Ascending aorta (tissue), 2 donors: ENCODE data around the gene SBDS. TPM values are rescaled to one million over a fixed set of nuclear protein-coding genes. Genes with fewer than 3 reads are reported as not detected.

ENCODE experiments used
- DNase-seq, 2 donors: peaks; one replicate each; pipeline ENCODE4 v3.0.0-alpha.2; 2019; ENCODE audit warnings: low spot score in 2 of 2
- H3K27ac ChIP-seq, 2 donors: fragments of 200-600 bp; sonication (generic); one replicate each; pipeline ENCODE4 v1.5.1; 2016 to 2017; ENCODE audit warnings: mild to moderate bottlenecking in 1 of 2
- H3K27me3 ChIP-seq: fragments of 200-600 bp; sonication (generic); one replicate; pipeline ENCODE4 v1.5.1; 2017
- H3K36me3 ChIP-seq, 2 donors: fragments of 200-600 bp; sonication (generic); one replicate each; pipeline ENCODE4 v1.5.1; 2016
- H3K4me1 ChIP-seq, 2 donors: fragments of 200-600 bp; sonication (generic); one replicate each; pipeline ENCODE4 v1.5.1; 2016 to 2017; ENCODE audit warnings: mild to moderate bottlenecking in 1 of 2
- H3K4me3 ChIP-seq, 2 donors: fragments of 200-600 bp; sonication (generic); one replicate each; pipeline ENCODE4 v1.5.1; 2016 to 2017; ENCODE audit warnings: mild to moderate bottlenecking in 1 of 2
- H3K9me3 ChIP-seq, 2 donors: fragments of 200-600 bp; sonication (generic); one replicate each; pipeline ENCODE4 v1.5.1; 2016
- CTCF ChIP-seq, 3 experiments: fragments of 200-600 bp in 2 of 3; fragments of 450-650 bp in 1 of 3; sonication (generic) in 2 of 3; IDR thresholded peaks; one replicate each; pipeline ENCODE4 v1.5.1; 2016 to 2019; ENCODE audit warnings: antibody characterized with exemption in 3 of 3, mild to moderate bottlenecking in 1 of 3, moderate library complexity in 1 of 3
- intact Hi-C: fragments of 100-400 bp; cut with DNase I; formaldehyde crosslinking; loops from one replicate; pipeline ENCODE4 v1.15.1; 2023
- total RNA-seq: library from RNA; depleted of rRNA; stranded (reverse); fragments of >200 nt; gene quantifications from one replicate; pipeline ENCODE4 v1.1.0, GENCODE V29; 2016

SBDS gene
- total RNA-seq, 1 donor from 2014 or later, result 165 TPM

DNA sequence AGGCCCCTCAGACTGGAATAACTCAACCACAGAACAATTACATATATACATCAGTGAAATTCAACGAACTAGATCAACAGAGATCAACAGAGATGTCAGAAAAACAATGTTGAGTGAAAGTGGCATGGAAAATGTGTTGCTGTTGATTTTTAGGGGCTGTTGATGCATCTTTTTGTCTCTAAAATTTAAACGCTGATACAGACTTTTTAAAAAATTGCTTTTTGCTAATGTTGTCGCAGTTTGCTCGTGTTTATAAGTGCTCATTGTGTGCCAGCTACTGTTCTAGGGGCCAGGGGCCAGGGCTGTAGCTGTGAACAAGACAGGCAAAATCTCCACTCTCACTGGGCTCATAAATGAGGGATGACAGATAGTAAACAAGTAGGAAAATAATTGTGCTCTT, 56.1 kb downstream of the SBDS start:
- peaks cover 16 to 25% of the 10 kb centered on the region in 2 donors for H3K36me3 ChIP-seq
- TF ChIP-seq CTCF (IDR thresholded peaks at IDR 0.05), result no peak
- no peaks in the 10 kb centered on the region for H3K27me3 ChIP-seq
- no peaks in the 10 kb centered on the region for H3K9me3 ChIP-seq
- no peak for DNase-seq
- H3K4me1 ChIP-seq, result peaks cover 0 to 4% of the 10 kb centered on the region in 2 donors
- intact Hi-C loops, result no loop called here
- H3K27ac ChIP-seq, result no peak overlapping the region
- H3K4me3 ChIP-seq, result no peak overlapping the region

GRCh38 chr7:66937940-66938339, 57.4 kb downstream of the SBDS start:
- Histone ChIP-seq H3K4me1 (peaks cover 0 to 9% of the 10 kb centered on the region in 2 donors), H3K27me3 (no peaks in the 10 kb centered on the region), H3K9me3 (no peaks in the 10 kb centered on the region), H3K4me3 (no peak overlapping the region), H3K27ac (peak overlapping the region; percentile 6 to 26), H3K36me3 (peaks cover 10 to 11% of the 10 kb centered on the region in 2 donors)
- DNase-seq, result no peak
- intact Hi-C loops, result no loop called here
- TF ChIP-seq CTCF (IDR thresholded peaks at IDR 0.05), result no peak

Other genes starting within 250 kb of the SBDS start
- 278 TPM for gene TMEM248, start 74.4 kb downstream of the SBDS start, total RNA-seq
- gene TYW1, start 1.2 kb upstream of the SBDS start, total RNA-seq, result 2.1 TPM